ENCODE results near the gene ENPP6.
"Not testable (repeated sequence)": the region's sequence is repeated elsewhere in the genome, so short reads cannot be mapped to it uniquely, and the experiment has no call there.

ENPP6 gene

GRCh38 chr4:184143770-184144564, 73.7 kb downstream of the ENPP6 start:
- Histone ChIP-seq H4K20me1 (ENCODE audit: insufficient read depth, low read length) (no peaks in the 10 kb centered on the region), H3K79me2 (ENCODE audit: insufficient read depth, low read length) (no peaks in the 10 kb centered on the region), H3K27me3 (ENCODE audit: insufficient read depth, low read length) (no peaks in the 10 kb centered on the region), H3K9me2 (ENCODE audit: low read depth, low read length) (no peaks in the 10 kb centered on the region), H3K27ac (ENCODE audit: low read depth, low read length, poor library complexity, severe bottlenecking) (no peak overlapping the region), H3K9ac (ENCODE audit: low read length) (no peak overlapping the region), H2AFZ (ENCODE audit: low read length) (no peak overlapping the region), H3K36me3 (ENCODE audit: insufficient read depth, low read length) (no peaks in the 10 kb centered on the region), H3K4me1 (ENCODE audit: insufficient read depth, low read length, severe bottlenecking) (no peaks in the 10 kb centered on the region), H3K4me2 (ENCODE audit: low read length) (no peak overlapping the region), H3F3A (ENCODE audit: insufficient read depth, low read length) (no peaks in the 10 kb centered on the region), H3K4me3 (ENCODE audit: low read depth, low read length, poor library complexity, severe bottlenecking) (no peak overlapping the region), H3K9me3 (ENCODE audit: low read length) (no peaks in the 10 kb centered on the region)
- TF ChIP-seq CTCF (IDR thresholded peaks at IDR 0.05; ENCODE audit: low read length) (peak; percentile 32; the same call in 1 of the 2 replicates), EZH2 (IDR thresholded peaks at IDR 0.05; ENCODE audit: borderline replicate concordance, low read length) (no peak)

GRCh38 chr4:184142121-184143000, 75.3 kb downstream of the ENPP6 start:
- no peaks in the 10 kb centered on the region for H3K4me1 ChIP-seq (ENCODE audit: insufficient read depth, low read length, severe bottlenecking)
- no peaks in the 10 kb centered on the region for H3K9me3 ChIP-seq (ENCODE audit: low read length)
- H3K4me3 ChIP-seq (ENCODE audit: low read depth, low read length, poor library complexity, severe bottlenecking): no peak overlapping the region
- no peaks in the 10 kb centered on the region for H3K27me3 ChIP-seq (ENCODE audit: insufficient read depth, low read length)
- no peak overlapping the region for H3K9ac ChIP-seq (ENCODE audit: low read length)
- no peaks in the 10 kb centered on the region for H3F3A ChIP-seq (ENCODE audit: insufficient read depth, low read length)
- no peaks in the 10 kb centered on the region for H3K36me3 ChIP-seq (ENCODE audit: insufficient read depth, low read length)
- H3K27ac ChIP-seq (ENCODE audit: low read depth, low read length, poor library complexity, severe bottlenecking): no peak overlapping the region
- H4K20me1 ChIP-seq (ENCODE audit: insufficient read depth, low read length): no peaks in the 10 kb centered on the region
- H3K4me2 ChIP-seq (ENCODE audit: low read length): no peak overlapping the region
- H3K79me2 ChIP-seq (ENCODE audit: insufficient read depth, low read length): no peaks in the 10 kb centered on the region
- TF ChIP-seq EZH2 (IDR thresholded peaks at IDR 0.05; ENCODE audit: borderline replicate concordance, low read length) (no peak), CTCF (IDR thresholded peaks at IDR 0.05; ENCODE audit: low read length) (no peak)
- H2AFZ ChIP-seq (ENCODE audit: low read length): no peak overlapping the region
- H3K9me2 ChIP-seq (ENCODE audit: low read depth, low read length): no peaks in the 10 kb centered on the region

GRCh38 chr4:184140901-184141300, 76.8 kb downstream of the ENPP6 start:
- H3K79me2 ChIP-seq (ENCODE audit: insufficient read depth, low read length); H3K36me3 ChIP-seq (ENCODE audit: insufficient read depth, low read length); H4K20me1 ChIP-seq (ENCODE audit: insufficient read depth, low read length); H2AFZ ChIP-seq (ENCODE audit: low read length); H3K27ac ChIP-seq (ENCODE audit: low read depth, low read length, poor library complexity, severe bottlenecking); H3K4me3 ChIP-seq (ENCODE audit: low read depth, low read length, poor library complexity, severe bottlenecking); H3K9me3 ChIP-seq (ENCODE audit: low read length); H3K27me3 ChIP-seq (ENCODE audit: insufficient read depth, low read length); H3K4me2 ChIP-seq (ENCODE audit: low read length); H3K4me1 ChIP-seq (ENCODE audit: insufficient read depth, low read length, severe bottlenecking); H3K9ac ChIP-seq (ENCODE audit: low read length); H3F3A ChIP-seq (ENCODE audit: insufficient read depth, low read length); H3K9me2 ChIP-seq (ENCODE audit: low read depth, low read length): not testable (repeated sequence)
